ENCODE results near the gene LRRC28. TPM values are rescaled to one million over a fixed set of nuclear protein-coding genes. Genes with fewer than 3 reads are reported as not detected.

The LRRC28 gene
- total RNA-seq, 1 donor from 2014 or later = 20.3 TPM

DNA sequence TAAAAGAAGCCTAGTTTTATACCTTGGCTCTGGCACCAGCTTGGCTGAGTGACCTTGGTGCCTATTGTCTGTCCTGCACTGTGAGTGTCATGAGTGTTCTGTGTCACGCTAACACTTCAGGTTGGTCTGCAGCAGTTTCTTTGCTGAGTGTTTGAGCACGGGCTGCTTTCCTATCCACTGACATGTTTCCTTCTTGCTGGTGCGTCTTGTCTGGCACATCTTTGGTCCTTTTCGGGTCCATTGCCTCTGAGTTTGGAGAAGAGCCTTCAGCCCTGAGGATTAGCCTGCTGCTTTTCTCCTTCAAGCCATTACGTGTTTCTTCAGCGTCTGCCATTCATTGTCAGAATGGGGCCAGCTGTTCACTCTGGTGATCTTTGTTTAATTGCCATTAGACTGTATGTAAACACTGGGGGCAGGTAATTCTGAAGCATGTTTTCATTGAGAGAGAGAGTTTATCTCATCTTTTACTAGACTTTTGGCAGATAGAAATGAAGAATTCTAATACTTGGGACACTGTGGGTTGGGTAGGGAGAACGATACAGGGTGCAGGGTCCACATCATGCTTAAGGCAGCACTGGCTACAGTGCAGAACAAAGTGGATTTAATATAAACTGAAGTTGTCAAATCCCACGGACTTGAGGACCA lies 55.5 kb downstream of the LRRC28 start:
- Histone ChIP-seq H3K36me3 (no peaks in the 10 kb centered on the region), H3K27ac (no peak overlapping the region), H3K27me3 (no peaks in the 10 kb centered on the region), H3K4me3 (no peak overlapping the region), H3K4me1 (peaks cover 14% of the 10 kb centered on the region), H3K9me3 (no peaks in the 10 kb centered on the region)
- ATAC-seq (peak; percentile 58), DNase-seq (no peak)
- TF ChIP-seq, protein P1, sequence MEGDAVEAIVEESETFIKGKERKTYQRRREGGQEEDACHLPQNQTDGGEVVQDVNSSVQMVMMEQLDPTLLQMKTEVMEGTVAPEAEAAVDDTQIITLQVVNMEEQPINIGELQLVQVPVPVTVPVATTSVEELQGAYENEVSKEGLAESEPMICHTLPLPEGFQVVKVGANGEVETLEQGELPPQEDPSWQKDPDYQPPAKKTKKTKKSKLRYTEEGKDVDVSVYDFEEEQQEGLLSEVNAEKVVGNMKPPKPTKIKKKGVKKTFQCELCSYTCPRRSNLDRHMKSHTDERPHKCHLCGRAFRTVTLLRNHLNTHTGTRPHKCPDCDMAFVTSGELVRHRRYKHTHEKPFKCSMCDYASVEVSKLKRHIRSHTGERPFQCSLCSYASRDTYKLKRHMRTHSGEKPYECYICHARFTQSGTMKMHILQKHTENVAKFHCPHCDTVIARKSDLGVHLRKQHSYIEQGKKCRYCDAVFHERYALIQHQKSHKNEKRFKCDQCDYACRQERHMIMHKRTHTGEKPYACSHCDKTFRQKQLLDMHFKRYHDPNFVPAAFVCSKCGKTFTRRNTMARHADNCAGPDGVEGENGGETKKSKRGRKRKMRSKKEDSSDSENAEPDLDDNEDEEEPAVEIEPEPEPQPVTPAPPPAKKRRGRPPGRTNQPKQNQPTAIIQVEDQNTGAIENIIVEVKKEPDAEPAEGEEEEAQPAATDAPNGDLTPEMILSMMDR (IDR thresholded peaks at IDR 0.05) = no peak
- intact Hi-C loops (cut with DNase I) = no loop called here

DNA sequence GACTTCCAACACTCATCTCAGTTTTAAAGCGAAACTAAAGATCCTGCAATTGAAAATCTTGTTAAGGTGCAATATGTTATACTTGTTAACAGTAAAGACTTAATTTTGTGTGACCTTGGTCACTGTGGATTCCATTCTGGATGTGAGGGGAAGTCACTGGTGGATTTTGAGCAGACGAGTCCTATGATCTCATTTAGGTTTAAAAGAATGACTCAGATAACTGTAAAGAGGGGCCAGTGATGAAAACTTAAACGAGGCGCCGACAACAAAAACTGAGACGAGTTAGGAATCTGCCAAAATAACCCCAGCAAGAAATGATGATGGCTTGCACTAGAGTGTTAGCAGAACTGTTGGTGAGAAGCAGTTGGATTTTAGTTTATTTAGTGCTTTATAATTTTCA lies 56.5 kb downstream of the LRRC28 start:
- intact Hi-C loops (cut with DNase I) = no loop called here
- DNase-seq (no peak), ATAC-seq (no peak)
- H3K4me1 ChIP-seq = peaks cover 14% of the 10 kb centered on the region
- H3K4me3 ChIP-seq = no peak overlapping the region
- H3K27me3 ChIP-seq = no peaks in the 10 kb centered on the region
- H3K9me3 ChIP-seq = no peaks in the 10 kb centered on the region
- no peaks in the 10 kb centered on the region for H3K36me3 ChIP-seq
- TF ChIP-seq, protein P1 (IDR thresholded peaks at IDR 0.05) = no peak
- no peak overlapping the region for H3K27ac ChIP-seq

DNA sequence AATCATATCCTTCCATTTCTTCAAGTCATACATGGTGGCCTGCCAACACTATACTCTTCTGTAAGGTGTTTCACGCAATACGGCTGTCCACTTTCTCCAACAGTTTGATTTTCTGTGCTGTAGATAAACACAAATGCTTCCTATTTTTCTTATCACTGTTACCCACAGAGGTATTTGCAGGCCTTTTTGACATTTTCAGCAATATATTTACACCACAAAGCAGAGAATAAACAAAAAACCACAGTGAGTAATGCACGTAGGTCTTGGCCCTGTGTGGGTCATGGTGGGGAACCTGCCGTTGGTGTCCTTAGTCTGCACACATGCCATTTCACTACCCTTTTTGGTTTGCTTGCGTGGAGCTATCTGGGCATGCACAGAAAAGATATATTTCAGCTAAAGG lies 59.5 kb downstream of the LRRC28 start:
- Histone ChIP-seq H3K27me3 (no peaks in the 10 kb centered on the region), H3K9me3 (no peaks in the 10 kb centered on the region), H3K4me1 (peaks cover 13% of the 10 kb centered on the region), H3K27ac (no peak overlapping the region), H3K36me3 (no peaks in the 10 kb centered on the region), H3K4me3 (no peak overlapping the region)
- no peak for DNase-seq
- intact Hi-C loops (cut with DNase I) = no loop called here
- TF ChIP-seq, protein P1 (IDR thresholded peaks at IDR 0.05) = no peak
- ATAC-seq = no peak

DNA sequence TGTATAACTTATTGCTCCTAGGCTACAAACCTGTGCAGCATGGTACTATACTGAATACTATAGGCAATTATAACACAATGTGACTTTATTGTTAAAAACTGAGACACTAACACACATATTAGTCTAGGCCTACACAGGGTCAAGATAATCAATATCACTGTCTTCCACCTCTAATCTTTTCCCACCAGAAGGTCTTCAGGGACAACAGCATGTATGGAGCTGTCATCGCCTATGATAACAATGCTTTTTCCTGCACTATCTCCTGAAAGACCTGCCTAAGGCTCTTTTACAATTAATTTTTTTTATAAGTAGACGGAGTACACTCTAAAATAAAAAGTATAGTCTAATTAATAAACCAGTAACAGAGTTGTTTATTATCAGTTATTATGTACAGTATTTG lies 60.9 kb downstream of the LRRC28 start:
- intact Hi-C loops (cut with DNase I) = no loop called here
- TF ChIP-seq, protein P1 (IDR thresholded peaks at IDR 0.05) = no peak

DNA sequence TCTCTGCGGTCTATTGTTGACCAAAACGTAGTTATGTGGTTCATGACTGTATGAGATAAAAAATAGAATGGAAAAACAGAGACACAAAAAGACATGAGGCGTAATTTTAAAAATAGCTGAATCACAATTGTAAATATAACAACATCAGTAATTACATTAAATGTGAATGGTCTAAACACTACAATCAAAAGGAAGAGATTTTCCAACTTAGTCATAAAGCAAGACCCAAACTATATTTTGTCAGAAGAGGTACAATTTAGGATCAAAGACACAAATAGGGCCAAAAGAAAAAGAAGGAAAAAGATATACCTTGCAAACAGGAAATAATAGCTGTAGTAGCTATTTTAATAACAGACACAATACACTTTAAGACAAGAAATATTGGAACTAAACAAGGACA lies 61.5 kb downstream of the LRRC28 start:
- TF ChIP-seq, protein P1 (IDR thresholded peaks at IDR 0.05) = no peak
- intact Hi-C loops (cut with DNase I) = no loop called here
- Histone ChIP-seq H3K27ac (no peak overlapping the region), H3K36me3 (no peaks in the 10 kb centered on the region), H3K9me3 (no peaks in the 10 kb centered on the region), H3K27me3 (no peaks in the 10 kb centered on the region), H3K4me1 (no peaks in the 10 kb centered on the region), H3K4me3 (no peak overlapping the region)
- ATAC-seq = no peak
- no peak for DNase-seq

More for the DNA sequence above, 60.9 kb downstream of the LRRC28 start:
- no peaks in the 10 kb centered on the region for H3K4me1 ChIP-seq
- no peak for ATAC-seq
- no peaks in the 10 kb centered on the region for H3K27me3 ChIP-seq
- H3K36me3 ChIP-seq = no peaks in the 10 kb centered on the region
- no peak overlapping the region for H3K4me3 ChIP-seq
- H3K27ac ChIP-seq = no peak overlapping the region
- DNase-seq = no peak
- no peaks in the 10 kb centered on the region for H3K9me3 ChIP-seq

DNA sequence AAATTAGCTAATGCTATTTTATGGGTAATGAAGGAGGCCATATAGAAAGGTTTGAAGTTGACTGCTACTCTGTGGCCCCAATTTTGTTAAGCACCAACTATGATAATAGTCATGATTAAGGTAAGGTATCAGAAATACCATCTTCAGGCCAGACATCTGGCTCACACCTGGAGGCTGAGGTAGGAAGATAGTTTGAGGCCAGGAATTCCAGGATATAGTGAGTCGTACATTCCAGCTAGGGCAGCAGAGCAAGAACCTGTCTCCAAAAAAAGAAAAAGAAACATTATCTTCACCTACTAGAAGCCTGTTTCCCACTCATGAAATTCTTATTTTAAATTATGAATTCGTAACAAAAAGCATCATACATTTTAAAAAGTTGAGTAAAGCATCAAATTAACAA lies 64.4 kb downstream of the LRRC28 start:
- ATAC-seq (no peak), DNase-seq (no peak)
- intact Hi-C loops (cut with DNase I) = no loop called here
- H3K9me3 ChIP-seq = no peaks in the 10 kb centered on the region
- no peak overlapping the region for H3K4me3 ChIP-seq
- no peak overlapping the region for H3K27ac ChIP-seq
- H3K27me3 ChIP-seq = no peaks in the 10 kb centered on the region
- no peaks in the 10 kb centered on the region for H3K4me1 ChIP-seq
- TF ChIP-seq, protein P1 (IDR thresholded peaks at IDR 0.05) = no peak
- H3K36me3 ChIP-seq = no peaks in the 10 kb centered on the region
